Breast epithelium (tissue), 4 donors: ENCODE measurements around the gene KMT2E. TPM values are rescaled to one million over a fixed set of nuclear protein-coding genes. Genes with fewer than 3 reads are reported as not detected.

Source experiments
- DNase-seq, 2 donors: peaks; one replicate each; pipeline ENCODE4 v3.0.0-alpha.2; 2019; ENCODE audit warnings: low spot score in 2 of 2
- H3K27ac ChIP-seq, 2 donors: fragments of 200-600 bp; sonication (generic) in 1 of 2; one replicate each; pipeline ENCODE4 v1.5.1; 2016 to 2019; ENCODE audit warnings: mild to moderate bottlenecking in 1 of 2
- H3K27me3 ChIP-seq, 2 donors: fragments of 200-600 bp; sonication (generic) in 1 of 2; one replicate each; pipeline versions ENCODE4 v1.5.1 to v1.6.0; 2017 to 2019; ENCODE audit warnings: control low read depth in 1 of 2, mild to moderate bottlenecking in 1 of 2
- H3K36me3 ChIP-seq: fragments of 200-600 bp; one replicate; pipeline ENCODE4 v1.5.1; 2019
- H3K4me1 ChIP-seq, 2 donors: fragments of 200-600 bp; sonication (generic); one replicate each; pipeline ENCODE4 v1.5.1; 2016 to 2019; ENCODE audit warnings: control low read depth in 1 of 2
- H3K4me3 ChIP-seq, 3 donors: fragments of 200-600 bp; sonication (generic); 1 replicate in 2 of 3; 2 replicates in 1 of 3; pipeline ENCODE4 v1.5.1; 2016 to 2019; ENCODE audit warnings: mild to moderate bottlenecking in 3 of 3, moderate library complexity in 2 of 3
- H3K9me3 ChIP-seq, 2 donors: fragments of 200-600 bp; sonication (generic) in 1 of 2; one replicate each; pipeline ENCODE4 v1.5.1; 2016 to 2019; ENCODE audit warnings: control low read depth in 1 of 2
- CTCF ChIP-seq, 3 donors: fragments of 450-650 bp; IDR thresholded peaks; one replicate each; pipeline ENCODE4 v1.5.1; 2016 to 2017; ENCODE audit warnings: antibody characterized with exemption in 3 of 3, mild to moderate bottlenecking in 3 of 3, moderate library complexity in 3 of 3
- POLR2A ChIP-seq: fragments of 450-650 bp; IDR thresholded peaks from one replicate; pipeline ENCODE4 v1.6.1; 2016; ENCODE audit warnings: antibody characterized with exemption, mild to moderate bottlenecking, moderate library complexity
- POLR2AphosphoS5 ChIP-seq, 3 donors: sonication (generic); formaldehyde crosslinking; IDR thresholded peaks; one replicate each; pipeline ENCODE4 v1.6.1; 2017; ENCODE audit warnings: antibody characterized with exemption in 3 of 3
- intact Hi-C: fragments of 100-400 bp; cut with DNase I; formaldehyde crosslinking; loops from one replicate; pipeline ENCODE4 v1.15.1; 2023; ENCODE audit warnings: low total_unique reads
- total RNA-seq, 3 donors: library from RNA; depleted of rRNA; stranded (reverse); fragments of >200 nt; gene quantifications; one replicate each; pipeline ENCODE4 v1.1.0, GENCODE V29; 2016

Gene KMT2E
- total RNA-seq, 3 donors from 2014 or later: 88.2 to 184 (median 168) TPM

DNA sequence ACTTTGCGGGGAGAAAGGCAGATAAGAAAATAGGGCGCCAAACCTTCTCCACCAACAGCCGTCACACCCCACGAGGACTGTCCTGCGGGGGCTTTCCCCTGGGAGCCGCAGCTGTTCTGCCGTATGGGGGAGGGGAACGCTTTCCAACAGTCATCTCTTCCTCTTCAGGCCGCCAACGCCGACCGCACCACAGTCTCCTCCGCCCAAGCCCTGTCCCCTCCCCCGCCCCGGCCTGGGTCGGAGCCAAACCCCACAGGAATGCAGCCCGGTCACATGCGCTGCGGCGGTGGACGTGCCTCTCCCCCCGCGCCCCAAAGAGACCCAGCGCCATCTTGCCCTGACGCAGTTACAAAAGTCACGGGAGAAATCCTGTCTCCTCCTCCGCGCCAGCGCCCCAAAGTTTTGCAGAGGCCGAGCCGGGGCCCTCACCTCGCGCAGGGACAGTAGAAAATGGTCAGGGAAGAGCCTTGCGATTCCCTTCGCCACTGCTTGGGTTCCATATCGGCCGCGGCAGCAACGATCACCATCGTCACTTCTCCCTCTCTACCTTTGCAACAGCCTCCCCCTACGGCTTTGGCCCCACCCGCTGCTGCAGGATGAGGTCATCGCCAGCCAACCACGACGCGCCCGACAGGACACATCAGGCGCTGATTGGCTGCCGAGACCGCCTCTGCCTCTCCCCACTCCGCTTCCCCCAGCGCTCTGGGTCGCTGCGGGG lies 1.3 kb upstream of the KMT2E start:
- Histone ChIP-seq H3K4me1 (peaks cover 4 to 5% of the 10 kb centered on the region in 2 donors), H3K27me3 (no peaks in the 10 kb centered on the region), H3K36me3 (no peaks in the 10 kb centered on the region), H3K9me3 (no peaks in the 10 kb centered on the region), H3K27ac (peak overlapping the region; percentile 100), H3K4me3 (peak overlapping the region; percentile 92 to 98 (median 96))
- DNase-seq: peak; percentile 99 to 100
- intact Hi-C loops: no loop called here
- TF ChIP-seq CTCF (IDR thresholded peaks at IDR 0.05) (no peak), POLR2AphosphoS5 (IDR thresholded peaks at IDR 0.05) (peak; percentile 99), POLR2A (peak; percentile 41)

GRCh38 chr7:105013221-105013815 lies 687 bp upstream of the KMT2E start:
- Histone ChIP-seq H3K4me1 (peaks cover 0 to 2% of the 10 kb centered on the region in 2 donors), H3K27me3 (no peaks in the 10 kb centered on the region), H3K36me3 (no peaks in the 10 kb centered on the region), H3K4me3 (peak overlapping the region; percentile 92 to 98 (median 96)), H3K27ac (peak overlapping the region; percentile 100), H3K9me3 (no peaks in the 10 kb centered on the region)
- TF ChIP-seq CTCF (IDR thresholded peaks at IDR 0.05) (peak; percentile 71 to 97 (median 94)), POLR2AphosphoS5 (IDR thresholded peaks at IDR 0.05) (peak; percentile 79 to 93 (median 85)), POLR2A (peak; percentile 82)
- peak; percentile 95 to 96 for DNase-seq
- intact Hi-C loops: no loop called here

DNA sequence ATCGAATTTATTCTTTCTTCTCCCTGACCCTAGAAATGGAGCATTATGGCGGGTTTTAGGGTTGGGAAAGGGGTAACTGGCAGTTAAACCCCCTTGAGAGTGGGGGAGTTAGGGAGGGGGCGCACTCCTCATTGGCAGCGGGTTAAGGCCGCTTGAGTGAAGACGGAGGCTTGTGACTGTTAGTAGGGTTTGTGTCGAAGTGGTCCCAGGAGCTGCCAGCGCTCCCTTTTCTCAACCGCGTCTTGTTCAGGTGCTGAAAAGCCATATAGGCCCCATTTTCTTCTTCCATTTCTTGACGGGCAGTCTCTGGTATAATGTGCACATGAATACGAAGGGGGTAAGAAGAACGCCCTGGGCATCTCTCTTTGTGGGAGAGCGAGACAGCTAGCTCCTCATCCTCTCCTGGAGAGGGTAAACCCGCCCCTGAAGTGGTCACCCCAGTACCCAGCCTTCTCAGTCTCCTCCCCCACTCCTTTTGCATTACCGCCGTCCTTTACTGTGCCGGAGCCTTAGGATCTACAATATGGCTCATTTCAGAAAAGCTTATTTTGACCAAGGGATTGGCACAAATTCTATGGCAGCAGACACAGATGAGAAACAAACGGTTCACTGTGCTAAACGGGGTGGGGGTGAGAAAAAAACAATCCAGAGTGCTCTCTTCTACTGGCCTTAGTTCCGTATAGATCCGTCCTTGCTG lies 836 bp downstream of the KMT2E start:
- H3K4me3 ChIP-seq: peak overlapping the region; percentile 92 to 98 (median 96)
- H3K27ac ChIP-seq: peak overlapping the region; percentile 100
- TF ChIP-seq CTCF (IDR thresholded peaks at IDR 0.05) (no peak), POLR2AphosphoS5 (IDR thresholded peaks at IDR 0.05) (peak in 1 of 3 donors; percentile 75), POLR2A (no peak)
- H3K4me1 ChIP-seq: peaks cover 0 to 6% of the 10 kb centered on the region in 2 donors
- H3K27me3 ChIP-seq: no peaks in the 10 kb centered on the region
- DNase-seq: peak in 1 of 2 donors; percentile 63
- H3K9me3 ChIP-seq: no peaks in the 10 kb centered on the region
- no peaks in the 10 kb centered on the region for H3K36me3 ChIP-seq
- intact Hi-C loops: no loop called here

GRCh38 chr7:105015390-105015965 lies 1.5 kb downstream of the KMT2E start:
- peaks cover 0 to 6% of the 10 kb centered on the region in 2 donors for H3K4me1 ChIP-seq
- H3K4me3 ChIP-seq: peak overlapping the region; percentile 92 to 98 (median 96)
- H3K9me3 ChIP-seq: no peaks in the 10 kb centered on the region
- no peaks in the 10 kb centered on the region for H3K27me3 ChIP-seq
- no peaks in the 10 kb centered on the region for H3K36me3 ChIP-seq
- TF ChIP-seq POLR2AphosphoS5 (IDR thresholded peaks at IDR 0.05) (no peak), POLR2A (no peak), CTCF (IDR thresholded peaks at IDR 0.05) (no peak)
- peak overlapping the region; percentile 100 for H3K27ac ChIP-seq
- intact Hi-C loops: no loop called here
- no peak for DNase-seq
